Endothelial cell of hepatic sinusoid (primary cell): ENCODE data around the gene SMAD9.
"Not testable (repeated sequence)": the region's sequence is repeated elsewhere in the genome, so short reads cannot be mapped to it uniquely, and the experiment has no call there.

Experiments
- in situ Hi-C: cut with HindIII; loops from 2 replicates; pipeline ENCODE4 v1.10.0; 2017; ENCODE audit warnings: low sequenced_read_pairs

Gene SMAD9

GRCh38 chr13:36912973-36913372 is 7.1 kb downstream of the SMAD9 start:
- in situ Hi-C loops, result no loop called here

DNA sequence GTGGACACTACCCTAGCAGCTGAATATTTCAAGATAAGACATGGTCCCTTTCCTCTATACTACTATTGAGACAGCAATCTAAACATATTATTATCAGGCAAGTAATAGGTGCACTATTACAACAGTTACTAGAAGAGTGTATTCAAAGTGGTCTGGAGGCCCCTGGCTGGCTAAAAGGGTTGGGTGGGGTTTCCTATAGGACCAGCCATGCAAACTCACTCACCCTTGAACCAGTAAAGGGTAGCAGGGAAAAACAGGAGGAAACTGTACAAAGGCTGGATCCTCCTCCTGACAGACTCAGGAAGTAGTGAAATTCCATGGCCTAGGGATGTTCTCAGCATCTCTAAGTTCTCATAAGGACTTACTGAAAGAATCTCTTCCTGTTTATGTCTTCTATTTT is 7.7 kb downstream of the SMAD9 start:
- in situ Hi-C loops, result no loop called here

GRCh38 chr13:36910545-36910944 is 9.5 kb downstream of the SMAD9 start:
- in situ Hi-C loops, result no loop called here

- in situ Hi-C loops, result no loop called here
Measured at GRCh38 chr13:36907821-36908220, 12.2 kb downstream of the SMAD9 start.

- in situ Hi-C loops, result no loop called here
Measured at GRCh38 chr13:36907266-36907665, 12.8 kb downstream of the SMAD9 start.

- in situ Hi-C loops, result no loop called here
Measured at GRCh38 chr13:36905944-36906343, 14.1 kb downstream of the SMAD9 start.

DNA sequence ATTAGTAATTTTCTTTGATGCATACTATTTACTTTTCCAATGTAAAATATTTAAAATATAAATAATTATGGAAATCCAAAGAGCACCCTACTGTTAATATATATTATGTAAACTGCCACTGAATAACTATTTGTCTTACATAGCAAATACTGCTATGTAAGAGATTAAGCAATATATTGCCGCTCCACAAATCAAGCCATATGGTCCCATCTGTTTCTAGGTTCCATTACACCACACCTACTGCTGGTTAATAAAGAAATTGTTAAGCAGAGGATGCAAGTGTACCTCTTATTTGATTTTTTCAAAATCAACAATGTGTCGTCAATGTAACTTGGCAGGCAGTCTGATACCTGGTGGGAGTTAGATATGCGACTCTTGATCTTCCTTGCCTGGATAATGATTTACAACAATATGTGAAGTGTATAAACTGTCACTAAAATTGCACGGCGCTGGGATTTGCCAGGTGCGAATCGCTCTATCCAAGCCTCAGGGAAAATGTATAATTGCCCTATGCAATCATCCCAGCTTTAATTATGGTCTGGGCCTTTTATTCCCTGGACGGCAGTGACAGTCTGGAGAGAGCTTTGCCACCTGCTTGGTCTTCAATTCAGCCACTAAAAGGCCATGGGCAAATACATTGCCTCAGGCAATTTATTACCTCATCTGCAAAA is 16.0 kb downstream of the SMAD9 start:
- in situ Hi-C loops, result no loop called here

- in situ Hi-C loops, result no loop called here
Measured at GRCh38 chr13:36897054-36897616, 22.9 kb downstream of the SMAD9 start.

GRCh38 chr13:36891752-36892151 is 28.3 kb downstream of the SMAD9 start:
- in situ Hi-C loops, result no loop called here

- in situ Hi-C loops, result no loop called here
Measured at GRCh38 chr13:36888645-36889044, 31.4 kb downstream of the SMAD9 start.

- in situ Hi-C loops, result no loop called here
Measured at GRCh38 chr13:36887758-36888521, 32.1 kb downstream of the SMAD9 start.

- in situ Hi-C loops, result no loop called here
Measured at GRCh38 chr13:36885901-36886300, 34.1 kb downstream of the SMAD9 start.

DNA sequence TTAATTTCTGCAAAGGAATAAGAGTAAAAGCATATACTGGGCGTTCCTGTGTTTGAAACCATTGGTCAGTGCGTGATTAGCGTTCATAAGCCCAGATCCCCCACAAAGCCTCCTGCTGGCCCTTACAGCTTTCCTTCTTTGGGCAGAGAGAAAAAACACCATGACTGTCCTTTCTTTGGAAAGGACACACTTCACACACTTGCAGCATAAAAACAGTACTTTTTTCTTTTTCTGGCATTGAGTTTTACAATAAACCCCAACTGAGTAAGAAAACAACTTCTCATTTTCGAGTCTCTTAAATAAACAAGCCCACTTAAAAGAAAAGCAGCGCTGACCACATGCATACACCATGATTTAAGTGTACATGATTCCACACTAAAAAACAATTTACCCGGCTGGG is 35.8 kb downstream of the SMAD9 start:
- in situ Hi-C loops, result no loop called here

- in situ Hi-C loops, result no loop called here
Measured at GRCh38 chr13:36883824-36884223, 36.2 kb downstream of the SMAD9 start.

DNA sequence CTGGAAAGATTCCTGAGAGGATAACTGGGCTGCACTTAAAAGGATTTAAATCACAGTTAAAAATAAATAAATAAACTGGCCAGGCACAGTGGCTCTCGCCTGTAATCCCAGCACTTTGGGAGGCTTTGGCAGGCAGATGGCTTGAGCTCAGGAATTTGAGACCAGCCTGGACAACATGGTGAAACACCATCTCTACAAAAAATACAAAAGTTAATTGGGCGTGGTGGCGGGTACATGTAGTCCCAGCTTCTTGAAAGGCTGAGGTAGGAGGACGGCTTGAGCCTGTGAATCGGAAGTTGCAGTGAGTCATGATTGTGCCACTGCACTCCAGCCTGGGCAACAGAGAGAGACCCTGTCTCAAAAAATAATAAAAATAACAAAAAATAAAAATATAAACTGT is 36.6 kb downstream of the SMAD9 start:
- in situ Hi-C loops, result not testable (repeated sequence)

- in situ Hi-C loops, result no loop called here
Measured at GRCh38 chr13:36882829-36883390, 37.1 kb downstream of the SMAD9 start.

DNA sequence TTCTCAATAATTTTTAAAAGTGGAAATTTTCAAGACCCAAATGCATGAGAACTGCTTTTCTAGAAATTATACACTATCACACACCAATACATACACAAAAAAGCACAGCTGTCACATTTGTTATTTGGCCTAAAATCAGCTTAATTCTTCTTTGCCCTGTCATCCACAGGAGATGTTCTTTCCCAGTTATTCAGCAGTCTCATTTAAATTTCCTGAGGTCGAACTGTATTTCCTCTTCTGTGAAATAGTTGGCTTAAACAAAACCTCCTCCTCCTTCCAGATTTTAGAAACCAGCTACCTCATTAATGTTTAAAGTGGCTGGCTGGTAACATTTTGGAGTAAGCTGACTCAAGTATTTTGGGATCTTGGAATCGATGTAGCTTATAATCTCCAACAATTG is 39.1 kb downstream of the SMAD9 start:
- in situ Hi-C loops, result no loop called here

- in situ Hi-C loops, result loop anchor here (5.0 kb wide), 1 partner anchor 88 kb away; no protein-coding TSS in a partner anchor
Measured at GRCh38 chr13:36879218-36879938, 40.7 kb downstream of the SMAD9 start.

DNA sequence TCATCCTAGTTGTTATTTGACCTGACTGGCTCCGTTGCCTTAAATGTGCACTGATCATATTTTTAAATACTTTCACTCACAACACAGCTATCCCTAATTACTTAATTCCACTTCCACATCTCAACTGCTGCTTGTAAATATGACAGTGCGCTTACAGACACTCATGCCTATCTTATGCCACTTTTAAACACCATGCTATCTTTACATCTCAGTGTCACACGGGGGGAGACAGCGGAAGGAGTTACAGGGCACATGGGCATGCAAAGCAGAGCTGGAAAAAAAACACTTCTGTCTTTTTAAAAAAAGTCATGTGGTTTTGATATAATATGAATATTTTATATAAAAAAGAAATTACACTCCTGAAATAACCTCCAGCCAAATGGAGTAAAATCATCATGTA is 44.1 kb downstream of the SMAD9 start:
- in situ Hi-C loops, result loop anchor here (5.0 kb wide), 1 partner anchor 91 kb away; no protein-coding TSS in a partner anchor

DNA sequence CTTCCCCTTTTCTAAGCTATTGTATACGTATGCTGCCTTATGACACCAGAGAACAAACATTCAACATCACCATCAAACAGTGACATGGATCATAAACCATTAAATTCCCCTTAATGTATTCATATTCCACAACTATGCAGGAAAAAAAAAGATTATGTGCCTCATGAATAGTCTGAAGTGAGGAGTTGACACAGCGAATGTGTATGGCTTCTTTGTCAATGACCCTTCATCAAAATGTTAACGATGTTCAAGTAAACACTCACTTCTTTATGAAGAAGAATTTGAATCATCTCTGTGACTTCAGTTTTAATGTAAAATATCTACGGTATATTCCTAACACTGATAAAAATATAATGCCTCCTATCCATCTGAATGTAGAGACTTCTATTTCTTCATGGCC is 44.6 kb downstream of the SMAD9 start:
- in situ Hi-C loops, result loop anchor here (5.0 kb wide), 1 partner anchor 92 kb away; no protein-coding TSS in a partner anchor

DNA sequence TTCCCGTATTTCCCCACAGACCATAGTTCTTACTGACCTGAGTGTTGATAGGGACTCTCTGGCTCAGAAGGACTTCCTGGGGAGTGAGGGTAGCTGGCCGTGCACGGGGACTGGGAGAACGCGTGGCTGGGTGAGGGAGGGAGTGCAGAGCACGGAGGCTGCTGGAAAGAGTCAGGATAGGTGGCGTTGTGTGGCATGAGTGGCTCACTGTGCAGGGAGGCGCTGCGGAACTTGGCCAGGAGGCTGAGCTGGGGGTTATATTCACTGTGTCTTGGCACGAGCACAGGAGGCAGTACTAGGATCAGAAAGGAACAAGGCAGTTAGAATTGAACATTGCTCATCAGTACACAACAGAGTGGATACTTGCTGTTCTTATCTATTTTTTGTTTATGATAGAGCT is 47.4 kb downstream of the SMAD9 start:
- in situ Hi-C loops, result no loop called here
